HFFc6 (cell line): ENCODE measurements around the gene AQP4. TPM values are rescaled to one million over a fixed set of nuclear protein-coding genes. Genes with fewer than 3 reads are reported as not detected.

Experiments used
- DNase-seq: peaks from one replicate; pipeline ENCODE4 v3.0.0-alpha.2; 2018
- H3K27ac Mint-ChIP-seq: 2 replicates; pipeline ENCODE4 v1.8.0; 2020; ENCODE audit warnings: mild to moderate bottlenecking, mixed read lengths
- H3K27me3 Mint-ChIP-seq: 2 replicates; pipeline ENCODE4 v1.8.0; 2021; ENCODE audit warnings: mild to moderate bottlenecking, moderate library complexity, mixed read lengths; ENCODE audit not compliant: insufficient read depth
- H3K36me3 Mint-ChIP-seq: 2 replicates; pipeline ENCODE4 v1.8.0; 2021; ENCODE audit warnings: low read depth, mixed read lengths
- H3K4me1 Mint-ChIP-seq: 2 replicates; pipeline ENCODE4 v1.8.0; 2020; ENCODE audit warnings: low read depth, mixed read lengths
- H3K4me3 Mint-ChIP-seq: 2 replicates; pipeline ENCODE4 v1.8.0; 2020; ENCODE audit warnings: mild to moderate bottlenecking, moderate library complexity, mixed read lengths
- H3K9me3 Mint-ChIP-seq: 2 replicates; pipeline ENCODE4 v1.8.0; 2020; ENCODE audit warnings: mild to moderate bottlenecking, mixed read lengths
- total RNA-seq, 6 experiments: library from RNA; stranded (reverse); fragmentation: NEBNext Ultra II Directional; extraction: Animal tissue kit (Norgen Biotek cat#: 25700); gene quantifications; 2 replicates in 1 of 6; 3 replicates in 5 of 6; pipeline ENCODE4 v1.2.3, GENCODE V29; 2021
- TF ChIP-seq, protein P1 (sequence below): fragments of 200-600 bp; sonication (generic); IDR thresholded peaks from 2 replicates; pipeline ENCODE4 v1.5.0; 2021; ENCODE audit warnings: antibody characterized with exemption, mild to moderate bottlenecking

The AQP4 gene
- total RNA-seq, 6 experiments from 2014 or later: not detected

DNA sequence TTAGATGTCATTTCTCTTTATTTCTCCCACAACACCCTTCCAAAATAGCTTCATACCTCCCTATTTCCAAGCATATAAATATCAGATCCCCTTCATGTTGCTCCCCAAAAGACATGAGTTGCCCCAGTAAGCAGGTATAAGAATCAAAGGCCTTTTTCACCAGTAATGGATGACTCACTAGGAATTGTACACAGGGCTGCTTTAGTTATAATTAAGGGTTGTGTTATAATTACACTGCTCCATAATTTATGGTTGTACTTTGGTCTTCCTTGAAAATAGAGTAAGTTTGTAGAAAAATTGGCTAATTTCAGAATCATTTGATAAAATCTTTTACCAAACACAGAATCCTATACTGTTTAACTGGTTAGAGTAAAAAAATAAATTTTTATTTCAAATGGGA lies 8.8 kb upstream of the AQP4 start:
- no peaks in the 10 kb centered on the region for H3K36me3 Mint-ChIP-seq
- TF ChIP-seq, protein P1, sequence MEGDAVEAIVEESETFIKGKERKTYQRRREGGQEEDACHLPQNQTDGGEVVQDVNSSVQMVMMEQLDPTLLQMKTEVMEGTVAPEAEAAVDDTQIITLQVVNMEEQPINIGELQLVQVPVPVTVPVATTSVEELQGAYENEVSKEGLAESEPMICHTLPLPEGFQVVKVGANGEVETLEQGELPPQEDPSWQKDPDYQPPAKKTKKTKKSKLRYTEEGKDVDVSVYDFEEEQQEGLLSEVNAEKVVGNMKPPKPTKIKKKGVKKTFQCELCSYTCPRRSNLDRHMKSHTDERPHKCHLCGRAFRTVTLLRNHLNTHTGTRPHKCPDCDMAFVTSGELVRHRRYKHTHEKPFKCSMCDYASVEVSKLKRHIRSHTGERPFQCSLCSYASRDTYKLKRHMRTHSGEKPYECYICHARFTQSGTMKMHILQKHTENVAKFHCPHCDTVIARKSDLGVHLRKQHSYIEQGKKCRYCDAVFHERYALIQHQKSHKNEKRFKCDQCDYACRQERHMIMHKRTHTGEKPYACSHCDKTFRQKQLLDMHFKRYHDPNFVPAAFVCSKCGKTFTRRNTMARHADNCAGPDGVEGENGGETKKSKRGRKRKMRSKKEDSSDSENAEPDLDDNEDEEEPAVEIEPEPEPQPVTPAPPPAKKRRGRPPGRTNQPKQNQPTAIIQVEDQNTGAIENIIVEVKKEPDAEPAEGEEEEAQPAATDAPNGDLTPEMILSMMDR: no peak
- H3K9me3 Mint-ChIP-seq: peaks cover 44% of the 10 kb centered on the region
- H3K4me1 Mint-ChIP-seq: no peaks in the 10 kb centered on the region
- no peak overlapping the region for H3K27ac Mint-ChIP-seq
- H3K27me3 Mint-ChIP-seq: peaks cover 3% of the 10 kb centered on the region
- H3K4me3 Mint-ChIP-seq: no peak overlapping the region
- no peak for DNase-seq

- no peak overlapping the region for H3K27ac Mint-ChIP-seq
- H3K9me3 Mint-ChIP-seq: peaks cover 50% of the 10 kb centered on the region
- TF ChIP-seq, protein P1: no peak
- no peak for DNase-seq
- peaks cover 3% of the 10 kb centered on the region for H3K27me3 Mint-ChIP-seq
- H3K4me3 Mint-ChIP-seq: no peak overlapping the region
- H3K36me3 Mint-ChIP-seq: no peaks in the 10 kb centered on the region
- no peaks in the 10 kb centered on the region for H3K4me1 Mint-ChIP-seq
Observed at GRCh38 chr18:26869640-26870039, 4.1 kb upstream of the AQP4 start.

DNA sequence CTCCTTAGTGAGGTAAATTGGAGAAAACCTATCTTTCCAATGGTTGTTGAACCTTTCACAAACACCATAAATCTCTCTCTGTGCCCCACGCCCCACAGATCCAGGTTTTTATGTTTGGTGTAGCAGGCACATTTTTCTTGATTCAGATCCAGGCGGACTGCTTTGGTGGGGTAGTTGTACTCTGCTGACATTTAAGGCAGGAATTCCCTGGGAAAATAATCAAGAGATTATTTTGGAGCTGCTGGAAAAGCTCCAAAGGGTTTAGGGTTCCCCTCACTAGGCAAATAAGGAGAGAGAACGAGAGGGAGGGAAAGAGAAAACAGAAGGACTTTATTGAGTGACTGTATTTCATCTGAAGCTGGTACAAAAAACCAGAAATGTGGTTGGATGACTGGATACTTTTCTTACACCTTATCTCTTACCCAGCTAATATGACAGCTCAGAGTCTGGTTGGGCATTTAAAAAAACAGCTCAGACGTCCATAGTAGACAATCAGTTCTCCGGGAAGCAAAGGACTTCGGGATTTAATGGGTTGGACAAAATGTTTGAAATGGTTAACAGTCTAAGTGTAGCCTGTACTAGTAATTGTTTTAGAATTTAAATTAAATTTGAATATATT lies 3.6 kb upstream of the AQP4 start:
- no peak overlapping the region for H3K27ac Mint-ChIP-seq
- no peaks in the 10 kb centered on the region for H3K36me3 Mint-ChIP-seq
- no peak for DNase-seq
- TF ChIP-seq, protein P1: no peak
- H3K27me3 Mint-ChIP-seq: peaks cover 3% of the 10 kb centered on the region
- H3K9me3 Mint-ChIP-seq: peaks cover 51% of the 10 kb centered on the region
- H3K4me1 Mint-ChIP-seq: no peaks in the 10 kb centered on the region
- no peak overlapping the region for H3K4me3 Mint-ChIP-seq

DNA sequence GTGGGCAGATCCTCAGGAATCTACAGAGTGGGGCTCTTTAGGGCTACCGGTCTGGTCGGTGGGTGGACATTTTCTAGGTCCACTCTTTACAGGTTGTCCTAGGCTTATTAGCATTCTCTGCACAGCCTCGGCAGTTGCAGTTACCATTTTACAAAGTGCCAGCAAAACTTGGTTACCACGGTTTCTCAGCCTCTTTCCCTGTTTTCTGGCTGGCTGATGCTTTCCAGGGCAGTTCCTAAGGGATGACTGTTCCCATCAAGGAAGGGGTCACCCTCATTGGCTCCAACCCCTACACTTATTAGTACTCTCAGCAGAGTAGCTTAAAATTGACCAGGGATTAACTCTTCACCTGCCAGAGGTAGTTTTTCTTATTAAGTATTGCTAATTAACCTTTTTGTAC lies 2.0 kb upstream of the AQP4 start:
- DNase-seq: no peak
- no peaks in the 10 kb centered on the region for H3K36me3 Mint-ChIP-seq
- no peak overlapping the region for H3K27ac Mint-ChIP-seq
- peaks cover 35% of the 10 kb centered on the region for H3K9me3 Mint-ChIP-seq
- H3K4me3 Mint-ChIP-seq: no peak overlapping the region
- TF ChIP-seq, protein P1: no peak
- H3K4me1 Mint-ChIP-seq: no peaks in the 10 kb centered on the region
- H3K27me3 Mint-ChIP-seq: no peaks in the 10 kb centered on the region; the same call in 1 of the 2 replicates

DNA sequence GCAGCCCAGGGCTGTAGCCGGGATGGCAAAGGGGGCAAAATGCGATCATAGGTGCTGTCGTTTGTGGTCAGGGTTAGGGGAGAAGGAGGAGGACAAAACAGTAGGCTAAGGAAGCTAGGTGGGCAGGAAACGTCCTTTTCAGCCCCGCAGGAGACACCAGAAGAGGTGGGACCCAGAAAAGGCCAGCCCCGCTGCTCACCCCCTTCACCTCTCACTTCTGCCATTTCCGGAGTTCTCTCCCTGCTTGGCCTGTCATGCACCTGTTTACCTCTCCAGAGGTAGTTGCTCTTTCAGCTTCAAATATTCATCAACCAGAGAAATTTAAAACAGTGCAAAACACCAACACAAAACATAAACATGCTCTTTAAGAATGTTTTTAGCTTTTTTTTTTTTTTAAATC lies 849 bp downstream of the AQP4 start:
- Mint-ChIP-seq H3K36me3 (no peaks in the 10 kb centered on the region), H3K9me3 (peaks cover 27% of the 10 kb centered on the region), H3K27me3 (no peaks in the 10 kb centered on the region; the same call in 1 of the 2 replicates), H3K27ac (no peak overlapping the region), H3K4me1 (no peaks in the 10 kb centered on the region), H3K4me3 (no peak overlapping the region)
- TF ChIP-seq, protein P1: no peak
- DNase-seq: no peak
